ENCODE measurements around the gene JMJD1C.

The JMJD1C gene

DNA sequence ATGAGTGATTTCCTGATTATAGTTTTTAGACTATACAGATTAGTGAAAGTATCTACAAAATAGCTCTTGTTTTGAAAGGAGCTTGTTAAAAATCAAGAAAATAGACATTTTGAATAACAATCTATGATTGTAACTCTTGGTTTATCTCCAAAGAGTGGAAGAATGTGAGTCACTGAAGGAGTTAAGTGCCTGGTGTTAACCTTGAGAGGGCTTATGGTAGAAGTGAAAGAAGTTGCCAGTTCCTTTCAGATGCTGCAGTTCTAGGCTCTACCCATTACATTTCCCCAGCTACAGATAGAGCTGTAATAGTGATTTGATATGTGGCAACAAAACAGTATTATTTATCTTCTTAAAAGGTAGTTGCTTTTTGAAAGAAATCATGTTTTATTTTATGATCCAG, 320.0 kb downstream of the JMJD1C start:
- ATAC-seq (replicated peaks) (no peak), DNase-seq (no peak)
- Mint-ChIP-seq H3K9me3 (no peaks in the 10 kb centered on the region), H3K4me3 (no peak overlapping the region), H3K27ac (no peak overlapping the region), H3K27me3 (no peaks in the 10 kb centered on the region), H3K36me3 (ENCODE audit: insufficient read depth) (peaks cover 46% of the 10 kb centered on the region), H3K4me1 (ENCODE audit: low read depth in 2 of 2) (peaks cover 19 to 36% of the 10 kb centered on the region in 2 donors)

DNA sequence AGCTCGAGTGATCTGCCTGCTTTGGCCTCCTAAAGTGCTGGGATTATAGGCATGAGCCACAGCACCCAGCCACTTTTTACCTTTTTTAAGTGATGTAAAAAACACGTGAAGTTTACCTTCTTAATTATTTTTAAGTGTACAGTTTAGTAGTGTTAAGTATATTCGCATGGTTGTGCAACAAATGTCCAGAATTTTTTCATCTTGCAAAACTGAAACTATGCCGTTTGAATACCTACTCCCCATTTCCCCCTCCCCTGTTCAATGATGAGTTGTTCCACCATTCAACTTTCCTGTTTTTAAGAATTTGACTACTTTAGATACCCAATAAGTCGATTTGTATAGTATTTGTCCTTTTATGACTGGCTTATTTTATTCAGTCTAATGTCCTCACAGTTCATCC, 321.8 kb downstream of the JMJD1C start:
- ATAC-seq (replicated peaks) = no peak

DNA sequence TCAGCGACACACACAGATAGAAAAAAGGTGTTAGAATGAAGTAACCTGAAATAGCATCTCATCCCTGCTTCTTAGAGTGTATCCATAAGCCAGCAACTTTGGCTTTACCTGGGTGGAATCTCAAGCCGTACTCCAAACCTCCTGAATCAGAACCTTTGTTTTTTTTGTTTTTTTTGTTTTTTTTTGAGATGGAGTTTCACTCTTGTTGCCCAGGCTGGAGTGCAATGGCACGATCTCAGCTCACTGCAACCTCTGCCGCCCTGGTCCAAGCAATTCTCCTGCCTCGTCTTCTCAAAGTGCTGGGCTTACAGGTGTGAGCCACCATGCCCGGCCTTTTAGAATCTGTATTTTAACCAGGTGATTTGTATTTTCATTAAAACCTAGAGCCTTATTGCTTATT, 323.6 kb downstream of the JMJD1C start:
- ATAC-seq (replicated peaks) = no peak
- no peak overlapping the region for H3K4me3 Mint-ChIP-seq
- no peak overlapping the region for H3K27ac Mint-ChIP-seq
- peaks cover 29 to 55% of the 10 kb centered on the region in 2 donors for H3K4me1 Mint-ChIP-seq (ENCODE audit: low read depth in 2 of 2)
- DNase-seq = no peak
- peaks cover 24% of the 10 kb centered on the region for H3K36me3 Mint-ChIP-seq (ENCODE audit: insufficient read depth)
- no peaks in the 10 kb centered on the region for H3K27me3 Mint-ChIP-seq
- H3K9me3 Mint-ChIP-seq = no peaks in the 10 kb centered on the region

More for the DNA sequence above, 321.8 kb downstream of the JMJD1C start:
- no peaks in the 10 kb centered on the region for H3K9me3 Mint-ChIP-seq
- H3K27me3 Mint-ChIP-seq = no peaks in the 10 kb centered on the region
- no peak overlapping the region for H3K27ac Mint-ChIP-seq
- DNase-seq = no peak
- peaks cover 35% of the 10 kb centered on the region for H3K36me3 Mint-ChIP-seq (ENCODE audit: insufficient read depth)
- H3K4me1 Mint-ChIP-seq (ENCODE audit: low read depth in 2 of 2) = peaks cover 26 to 42% of the 10 kb centered on the region in 2 donors
- peak overlapping the region in 1 of 2 donors; percentile 12 for H3K4me3 Mint-ChIP-seq

DNA sequence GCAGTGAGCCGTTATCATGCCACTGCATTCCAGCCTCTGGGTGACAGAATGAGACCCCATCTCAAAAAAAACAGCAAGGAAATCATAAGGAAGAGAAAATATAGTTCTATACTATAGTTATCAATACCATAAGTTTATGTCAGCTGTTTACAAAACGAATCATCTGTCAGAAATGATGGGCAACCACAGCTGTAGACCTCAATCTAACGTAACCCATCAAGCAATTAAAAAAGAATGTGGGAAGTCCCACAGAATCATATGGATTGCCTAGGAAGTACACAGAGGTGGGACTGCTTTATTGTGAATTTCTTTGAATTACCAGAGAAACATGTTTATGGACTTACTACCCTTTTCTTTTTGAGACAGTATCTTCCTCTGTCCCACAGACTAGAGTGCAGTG, 325.7 kb downstream of the JMJD1C start:
- peaks cover 14% of the 10 kb centered on the region for H3K36me3 Mint-ChIP-seq (ENCODE audit: insufficient read depth)
- peaks cover 30 to 49% of the 10 kb centered on the region in 2 donors for H3K4me1 Mint-ChIP-seq (ENCODE audit: low read depth in 2 of 2)
- no peaks in the 10 kb centered on the region for H3K27me3 Mint-ChIP-seq
- H3K9me3 Mint-ChIP-seq = no peaks in the 10 kb centered on the region
- no peak overlapping the region for H3K4me3 Mint-ChIP-seq
- H3K27ac Mint-ChIP-seq = peak overlapping the region; percentile 33 to 44
- DNase-seq = no peak
- no peak for ATAC-seq (replicated peaks)

DNA sequence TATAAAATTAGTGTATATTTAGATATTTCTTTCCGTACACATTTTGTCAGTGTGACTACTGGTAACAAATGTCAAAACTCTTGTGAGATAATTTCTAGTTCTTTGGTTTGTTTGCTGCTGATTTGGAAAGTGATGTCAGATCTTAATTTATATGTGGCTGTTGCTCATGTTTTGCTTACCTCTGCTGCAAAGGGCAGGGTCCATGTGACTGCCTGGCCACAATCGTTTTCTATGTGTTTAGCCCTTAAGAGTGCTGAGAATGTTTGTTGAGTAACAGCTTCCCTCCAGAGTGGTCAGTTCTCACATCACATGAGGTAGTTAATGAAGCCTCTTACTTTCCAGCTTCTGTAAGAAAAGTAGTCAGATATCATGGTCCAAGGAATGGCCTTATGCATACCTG, 328.5 kb downstream of the JMJD1C start:
- peaks cover 29 to 48% of the 10 kb centered on the region in 2 donors for H3K4me1 Mint-ChIP-seq (ENCODE audit: low read depth in 2 of 2)
- ATAC-seq (replicated peaks) (no peak), DNase-seq (no peak)
- H3K36me3 Mint-ChIP-seq (ENCODE audit: insufficient read depth) = peaks cover 24% of the 10 kb centered on the region
- H3K9me3 Mint-ChIP-seq = peaks cover 0 to 5% of the 10 kb centered on the region in 2 donors
- H3K4me3 Mint-ChIP-seq = no peak overlapping the region
- H3K27ac Mint-ChIP-seq = no peak overlapping the region
- no peaks in the 10 kb centered on the region for H3K27me3 Mint-ChIP-seq

DNA sequence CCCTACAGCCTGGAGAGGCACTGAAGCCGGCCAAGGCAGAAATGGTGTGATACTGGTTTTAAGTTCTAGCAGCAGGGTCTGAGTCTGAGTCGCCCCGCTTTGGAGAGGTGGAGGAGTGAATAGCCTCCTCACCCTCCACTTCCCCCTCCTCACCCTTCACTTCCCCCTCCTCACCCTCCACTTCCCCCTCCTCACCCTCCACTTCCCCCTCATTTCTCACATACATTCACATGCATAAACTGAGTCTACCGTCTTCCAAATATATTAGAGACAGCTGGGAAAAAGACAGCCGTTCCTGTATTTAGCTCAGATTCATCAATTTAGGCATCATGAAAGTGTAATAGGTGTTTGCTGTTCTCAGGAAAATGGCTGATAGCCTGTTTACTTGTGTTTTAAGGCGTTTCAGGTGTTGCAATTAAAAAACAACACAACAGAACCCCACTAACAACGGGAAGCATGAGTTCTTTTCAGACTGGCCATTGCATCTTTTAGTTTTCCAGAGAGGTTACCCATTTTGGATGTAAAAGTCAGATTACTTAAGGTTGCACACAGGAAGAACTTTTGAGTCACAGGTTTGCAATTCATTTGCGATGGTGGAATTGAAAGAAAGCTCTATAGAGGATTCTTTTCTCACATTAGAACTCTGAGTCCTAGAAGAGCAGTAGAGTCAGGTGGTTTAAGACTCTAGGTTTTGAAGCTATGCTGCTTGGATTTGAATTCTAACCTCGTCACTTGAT, 331.8 kb downstream of the JMJD1C start:
- no peak for DNase-seq
- no peaks in the 10 kb centered on the region for H3K27me3 Mint-ChIP-seq
- H3K4me3 Mint-ChIP-seq = peak overlapping the region; percentile 88 to 92
- H3K36me3 Mint-ChIP-seq (ENCODE audit: insufficient read depth) = peaks cover 17% of the 10 kb centered on the region
- ATAC-seq (replicated peaks) = no peak
- H3K27ac Mint-ChIP-seq = peak overlapping the region; percentile 92 to 95
- H3K9me3 Mint-ChIP-seq = peaks cover 3 to 6% of the 10 kb centered on the region in 2 donors
- H3K4me1 Mint-ChIP-seq (ENCODE audit: low read depth in 2 of 2) = peaks cover 17 to 28% of the 10 kb centered on the region in 2 donors

DNA sequence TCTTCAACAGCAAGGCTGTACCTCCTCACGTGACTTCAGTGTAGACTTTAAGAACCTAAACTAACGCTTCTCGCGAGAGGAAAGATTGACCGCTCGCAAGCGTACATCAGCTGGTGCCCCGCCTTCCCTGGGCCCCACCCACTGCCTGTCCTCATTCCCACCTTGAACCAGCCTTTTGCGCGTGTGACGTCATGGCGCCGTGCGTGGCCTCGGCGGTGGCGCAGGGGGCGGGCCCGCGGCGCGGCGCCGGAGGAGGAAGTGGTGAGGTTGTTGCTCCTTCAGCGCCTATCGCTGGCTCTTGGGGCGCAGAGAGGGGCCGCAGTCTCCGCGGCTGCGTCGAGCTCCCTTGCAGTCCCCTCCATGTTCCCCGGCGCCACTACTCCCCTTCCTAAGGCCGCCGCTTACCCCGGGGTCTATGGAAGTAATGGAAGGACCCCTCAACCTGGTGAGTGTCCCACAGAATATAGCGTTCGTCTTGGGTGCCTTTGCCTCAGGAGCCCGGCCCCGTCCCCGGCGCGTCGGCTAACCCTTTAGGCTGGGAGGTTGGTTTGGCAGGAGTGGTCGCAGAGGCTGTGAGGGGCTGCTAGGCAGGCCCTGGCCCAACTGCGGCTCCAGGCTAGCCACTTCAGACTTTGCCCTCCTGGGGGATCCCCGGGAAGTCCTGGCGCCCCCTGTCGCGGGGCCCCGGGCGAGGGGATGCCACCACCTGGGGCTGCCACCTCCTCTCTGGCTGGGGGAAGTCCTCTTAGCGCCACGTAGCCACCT, 332.5 kb downstream of the JMJD1C start, which contains the start of gene NRBF2:
TSS of gene NRBF2 (plus strand) at position 273 of the 765 bp plus-strand sequence. CDS start at position 416, 143 bp downstream.
- Mint-ChIP-seq H3K4me1 (ENCODE audit: low read depth in 2 of 2) (peaks cover 15 to 24% of the 10 kb centered on the region in 2 donors), H3K4me3 (peak within 1 kb of the TSS; percentile 88 to 92), H3K9me3 (peaks cover 3 to 6% of the 10 kb centered on the region in 2 donors), H3K36me3 (ENCODE audit: insufficient read depth) (peaks cover 15% of the 10 kb centered on the region), H3K27me3 (peaks cover 0 to 5% of the 10 kb centered on the region in 2 donors), H3K27ac (peak within 1 kb of the TSS; percentile 92 to 95)
- ATAC-seq (replicated peaks) = peak; percentile 89
- peak; percentile 96 to 97 (median 96) for DNase-seq

DNA sequence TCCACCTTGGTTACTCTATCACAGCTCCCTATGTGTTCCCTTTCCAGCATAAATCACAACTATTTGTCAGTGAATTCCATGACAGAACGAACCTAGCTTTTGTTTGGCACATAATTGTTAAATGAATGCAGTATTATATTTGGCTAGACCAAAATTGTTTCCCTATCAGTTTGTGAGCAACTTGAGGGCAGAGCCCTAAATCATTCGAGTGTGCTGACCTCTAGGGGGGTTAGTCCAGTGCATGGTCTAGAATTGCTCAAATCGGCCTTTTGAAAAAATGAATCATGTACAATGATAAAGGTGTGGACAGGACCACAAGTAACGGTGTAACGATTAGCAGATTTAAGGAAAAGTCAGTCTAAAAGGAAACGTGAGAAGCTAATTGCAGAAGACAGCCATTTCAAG, 333.1 kb downstream of the JMJD1C start:
- Mint-ChIP-seq H3K9me3 (peaks cover 3 to 6% of the 10 kb centered on the region in 2 donors), H3K4me1 (ENCODE audit: low read depth in 2 of 2) (peaks cover 12 to 21% of the 10 kb centered on the region in 2 donors), H3K4me3 (peak overlapping the region; percentile 88 to 92), H3K27me3 (peaks cover 0 to 5% of the 10 kb centered on the region in 2 donors), H3K36me3 (ENCODE audit: insufficient read depth) (peaks cover 13% of the 10 kb centered on the region), H3K27ac (peak overlapping the region; percentile 92 to 95)
- DNase-seq = no peak
- ATAC-seq (replicated peaks) = no peak

DNA sequence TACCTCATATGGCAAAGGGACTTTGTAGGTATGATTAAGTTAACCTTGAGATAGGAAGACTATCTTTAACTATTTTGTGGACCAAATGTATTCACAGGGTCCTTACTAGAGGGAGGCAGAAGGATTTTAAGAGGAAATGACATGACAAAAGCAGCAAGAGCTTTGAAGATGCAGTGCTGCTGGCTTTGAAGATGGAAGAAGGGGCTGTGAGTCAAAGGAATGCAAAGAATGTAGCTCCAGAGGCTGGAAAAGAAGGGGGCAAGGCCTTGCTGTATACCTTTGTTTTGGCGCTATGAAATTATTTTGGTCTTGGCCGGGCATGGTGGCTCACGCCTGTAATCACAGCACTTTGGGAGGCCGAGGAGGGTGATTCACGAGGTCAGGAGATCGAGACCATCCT, 335.9 kb downstream of the JMJD1C start:
- Mint-ChIP-seq H3K27me3 (peaks cover 5 to 6% of the 10 kb centered on the region in 2 donors), H3K4me3 (no peak overlapping the region), H3K36me3 (ENCODE audit: insufficient read depth) (peaks cover 12% of the 10 kb centered on the region), H3K9me3 (peaks cover 3 to 6% of the 10 kb centered on the region in 2 donors), H3K27ac (no peak overlapping the region), H3K4me1 (ENCODE audit: low read depth in 2 of 2) (peaks cover 5 to 8% of the 10 kb centered on the region in 2 donors)
- DNase-seq = no peak
- ATAC-seq (replicated peaks) = no peak

DNA sequence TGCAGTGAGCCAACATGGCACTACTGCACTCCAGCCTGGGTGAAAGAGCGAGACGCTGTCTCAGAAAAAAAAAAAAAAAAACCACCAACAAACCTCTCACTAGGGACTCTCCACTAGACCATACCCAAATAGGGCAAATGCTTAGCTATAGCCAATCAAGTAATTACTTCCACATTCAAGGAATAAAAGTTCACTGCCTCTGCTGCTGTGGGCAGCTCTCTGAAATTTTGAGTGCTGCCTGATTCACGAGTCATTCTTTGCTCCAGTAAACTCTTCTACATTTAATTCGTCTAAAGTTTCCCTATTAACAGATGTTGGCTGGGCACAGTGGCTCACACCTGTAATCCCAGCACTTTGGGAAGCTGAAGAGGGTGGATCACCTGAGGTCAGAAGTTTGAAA, 337.3 kb downstream of the JMJD1C start:
- H3K9me3 Mint-ChIP-seq = peaks cover 3 to 6% of the 10 kb centered on the region in 2 donors
- ATAC-seq (replicated peaks) (no peak), DNase-seq (no peak)
- no peak overlapping the region for H3K27ac Mint-ChIP-seq
- no peak overlapping the region for H3K4me3 Mint-ChIP-seq
- H3K4me1 Mint-ChIP-seq (ENCODE audit: low read depth in 2 of 2) = no peaks in the 10 kb centered on the region
- peaks cover 8% of the 10 kb centered on the region for H3K36me3 Mint-ChIP-seq (ENCODE audit: insufficient read depth)
- peaks cover 5 to 6% of the 10 kb centered on the region in 2 donors for H3K27me3 Mint-ChIP-seq

DNA sequence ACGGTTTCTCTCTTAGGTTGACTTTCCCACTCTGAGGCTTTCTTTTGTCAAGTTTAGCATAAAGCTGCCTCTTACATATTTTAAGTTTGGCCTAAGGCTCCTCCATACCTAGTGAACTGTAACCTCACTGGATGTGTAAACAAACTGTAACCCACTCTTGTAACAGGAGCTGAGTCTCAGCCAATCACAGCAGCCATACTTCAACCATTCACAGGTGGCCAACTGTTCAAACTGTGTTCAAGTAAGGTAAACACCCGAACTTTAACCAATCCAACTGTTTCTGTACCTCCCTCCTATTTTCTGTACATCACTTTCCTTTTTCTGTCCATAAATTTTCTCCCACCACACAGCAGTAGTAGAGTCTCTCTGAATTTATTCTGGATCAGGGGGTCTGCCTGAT, 340.3 kb downstream of the JMJD1C start:
- Mint-ChIP-seq H3K4me1 (ENCODE audit: low read depth in 2 of 2) (no peaks in the 10 kb centered on the region), H3K36me3 (ENCODE audit: insufficient read depth) (no peaks in the 10 kb centered on the region), H3K27me3 (peaks cover 5 to 6% of the 10 kb centered on the region in 2 donors), H3K9me3 (no peaks in the 10 kb centered on the region), H3K27ac (no peak overlapping the region), H3K4me3 (no peak overlapping the region)
- DNase-seq (no peak), ATAC-seq (replicated peaks) (no peak)

DNA sequence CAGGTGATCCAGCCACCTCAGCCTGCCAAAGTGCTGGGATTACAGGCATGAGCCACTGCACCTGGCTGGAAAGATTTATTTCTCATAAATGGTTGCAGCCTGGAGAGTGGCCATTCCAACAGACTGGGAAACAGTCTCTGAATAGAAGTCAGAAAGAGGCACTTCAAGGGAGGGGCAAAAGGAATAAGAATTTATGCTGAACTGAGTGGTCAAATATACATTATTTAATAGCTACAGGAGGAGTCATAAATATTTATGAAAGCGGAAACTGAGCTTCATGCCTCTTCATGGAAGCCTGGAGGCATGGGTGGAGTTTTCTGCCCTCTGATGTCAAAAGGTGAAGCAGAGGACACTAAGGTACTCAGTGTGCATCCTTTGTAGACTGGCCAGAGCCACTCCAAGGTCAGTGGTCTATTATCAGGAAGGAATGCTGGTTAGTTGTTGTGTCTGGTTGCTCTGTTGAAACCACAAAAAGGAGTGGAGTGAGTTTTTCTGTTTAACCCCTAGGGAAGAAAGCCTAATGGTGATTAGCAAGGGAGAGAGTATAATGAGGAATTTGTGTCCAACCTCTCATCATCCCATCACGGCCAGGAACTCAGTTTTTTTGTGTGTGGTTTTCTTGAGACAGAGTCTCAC, 341.9 kb downstream of the JMJD1C start:
- DNase-seq = no peak
- Mint-ChIP-seq H3K9me3 (no peaks in the 10 kb centered on the region), H3K4me3 (no peak overlapping the region), H3K27ac (no peak overlapping the region), H3K27me3 (peaks cover 5 to 6% of the 10 kb centered on the region in 2 donors), H3K36me3 (ENCODE audit: insufficient read depth) (no peaks in the 10 kb centered on the region), H3K4me1 (ENCODE audit: low read depth in 2 of 2) (no peaks in the 10 kb centered on the region)
- no peak for ATAC-seq (replicated peaks)

DNA sequence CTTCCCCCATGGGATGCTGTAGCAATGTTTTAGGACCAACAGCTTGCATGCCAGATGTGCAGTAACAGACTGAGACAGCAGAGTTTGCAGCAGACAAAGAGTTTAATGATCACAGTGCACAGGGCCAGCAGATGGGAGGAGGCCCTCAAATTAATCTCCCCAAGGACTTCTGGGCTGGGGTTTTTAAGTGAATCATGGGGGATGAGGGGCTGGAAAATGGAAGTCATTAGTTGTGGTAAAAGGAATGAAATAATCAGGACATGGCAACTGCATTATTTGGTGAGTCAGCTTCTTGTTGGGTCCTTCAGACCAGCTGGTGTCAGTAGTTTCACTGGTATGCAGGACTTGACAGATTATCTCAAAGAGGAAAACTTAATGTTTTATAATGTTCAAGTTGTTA, 345.2 kb downstream of the JMJD1C start:
- Mint-ChIP-seq H3K4me1 (ENCODE audit: low read depth in 2 of 2) (no peaks in the 10 kb centered on the region), H3K27me3 (peaks cover 0 to 5% of the 10 kb centered on the region in 2 donors), H3K9me3 (no peaks in the 10 kb centered on the region), H3K27ac (no peak overlapping the region), H3K36me3 (ENCODE audit: insufficient read depth) (no peaks in the 10 kb centered on the region), H3K4me3 (no peak overlapping the region)
- DNase-seq = no peak
- no peak for ATAC-seq (replicated peaks)

Data from effector memory CD8-positive, alpha-beta T cell (primary cell).